Measurements from ENCODE around the gene GNA14.

GRCh38 chr9:77442436-77442835 lies 205.7 kb downstream of the GNA14 start:
- TF ChIP-seq CTCF (conservative IDR thresholded peaks at IDR 0.05; ENCODE audit: low read depth, low read length) (no peak), EZH2phosphoT487 (IDR thresholded peaks at IDR 0.05; ENCODE audit: borderline replicate concordance, low read length) (no peak)

Measured in PC-3 (cell line).